Kidney (tissue), 14 donors: ENCODE measurements around the gene DSN1. TPM values are rescaled to one million over a fixed set of nuclear protein-coding genes. Genes with fewer than 3 reads are reported as not detected.
A peak's percentile ranks its signal among the peaks of the same experiment; 100 is the strongest.

Source experiments
- DNase-seq, 5 donors: peaks; one replicate each; pipeline ENCODE4 v3.0.0-alpha.2; 2013 to 2020
- FAIRE-seq: peaks from 2 replicates; lab custom pipeline; 2012; peaks lifted over from hg19 to GRCh38; lab: Jason Lieb, UNC
- H3K27ac ChIP-seq, 2 donors: one replicate each; pipeline ENCODE4 v1.7.0; 2013; ENCODE audit warnings: low read depth in 2 of 2, low read length in 2 of 2, inconsistent platforms in 1 of 2
- H3K27me3 ChIP-seq: one replicate; pipeline ENCODE4 v1.7.1; 2013; ENCODE audit warnings: low read length, inconsistent platforms; ENCODE audit not compliant: control insufficient read depth, insufficient read depth
- H3K36me3 ChIP-seq, 3 donors: one replicate each; pipeline versions ENCODE4 v1.7.0 to v1.7.1; 2013; ENCODE audit warnings: low read length in 3 of 3, control low read depth in 1 of 3, inconsistent platforms in 1 of 3; ENCODE audit not compliant: insufficient read depth in 3 of 3, control insufficient read depth in 2 of 3
- H3K4me1 ChIP-seq, 3 donors: one replicate each; pipeline versions ENCODE4 v1.7.0 to v1.7.1; 2013; ENCODE audit warnings: low read length in 3 of 3, inconsistent platforms in 1 of 3, low read depth in 1 of 3; ENCODE audit not compliant: control insufficient read depth in 2 of 3, insufficient read depth in 2 of 3
- H3K4me3 ChIP-seq, 3 donors: one replicate each; pipeline versions ENCODE4 v1.7.0 to v1.8.1; 2013; ENCODE audit warnings: low read length in 3 of 3, control low read depth in 1 of 3, inconsistent platforms in 1 of 3
- H3K9ac ChIP-seq, 3 donors: one replicate each; pipeline versions ENCODE4 v1.7.0 to v1.7.1; 2013; ENCODE audit warnings: low read length in 3 of 3, control low read depth in 1 of 3, inconsistent platforms in 1 of 3
- H3K9me3 ChIP-seq, 3 donors: one replicate each; pipeline versions ENCODE4 v1.7.0 to v1.7.1; 2013; ENCODE audit warnings: low read length in 3 of 3, control low read depth in 1 of 3, inconsistent platforms in 1 of 3; ENCODE audit not compliant: control insufficient read depth in 2 of 3, insufficient read depth in 1 of 3
- CTCF ChIP-seq: IDR thresholded peaks from 3 replicates; pipeline ENCODE4 v1.5.1; 2012; ENCODE audit warnings: mild to moderate bottlenecking, moderate library complexity, borderline replicate concordance; ENCODE audit not compliant: insufficient read depth; ENCODE audit errors: extremely low read depth
- intact Hi-C: fragments of 100-400 bp; cut with DNase I; formaldehyde crosslinking; loops from one replicate; pipeline ENCODE4 v1.11.1; 2022
- polyA plus RNA-seq: library from polyadenylated mRNA; stranded (reverse); fragments of 350-450 nt; fragmentation: Illumina TruSeq; extraction: RNeasy Lipid Tissue Mini Kit (QIAGEN cat#74804); gene quantifications from one replicate; pipeline ENCODE4 v1.2.3, GENCODE V29; 2014; ENCODE audit warnings: low read depth, low replicate concordance; ENCODE audit not compliant: insufficient read depth
- total RNA-seq: library from RNA; stranded (reverse); fragmentation: NEBNext Ultra II Directional; extraction: Animal tissue kit (Norgen Biotek cat#: 25700); gene quantifications from one replicate; pipeline ENCODE4 v1.2.1, GENCODE V29; 2021
- donor health status: control.
- donor health status: control.
- donor health status: control.
- donor health status: control.
- donor health status: control.
- donor health status: DM: yes; HTN: yes; CAD: no.
- donor health status: Normal renal cell carcinoma (clear cell type).

Gene DSN1
- total and polyA plus RNA-seq, 2 donors from 2014 or later, result 6.0 to 8.3 TPM

GRCh38 chr20:36775826-36776225 lies 2.3 kb upstream of the DSN1 start:
- DNase-seq (peak in 1 of 5 donors; percentile 4), FAIRE-seq (no peak)
- H3K4me3 ChIP-seq, result no peak overlapping the region
- H3K9me3 ChIP-seq, result no peaks in the 10 kb centered on the region
- no peak overlapping the region for H3K27ac ChIP-seq
- H3K27me3 ChIP-seq, result no peaks in the 10 kb centered on the region
- no peak for TF ChIP-seq CTCF
- no peak overlapping the region for H3K9ac ChIP-seq
- H3K36me3 ChIP-seq, result no peaks in the 10 kb centered on the region
- H3K4me1 ChIP-seq, result peaks cover 0 to 4% (median 3%) of the 10 kb centered on the region in 3 donors
- intact Hi-C loops, result no loop called here

GRCh38 chr20:36775196-36775595 lies 1.6 kb upstream of the DSN1 start:
- Histone ChIP-seq H3K9ac (no peak overlapping the region), H3K9me3 (no peaks in the 10 kb centered on the region), H3K27me3 (no peaks in the 10 kb centered on the region), H3K4me1 (peaks cover 0 to 4% (median 3%) of the 10 kb centered on the region in 3 donors), H3K27ac (no peak overlapping the region), H3K4me3 (no peak overlapping the region), H3K36me3 (no peaks in the 10 kb centered on the region)
- intact Hi-C loops, result no loop called here
- FAIRE-seq (no peak), DNase-seq (peak in 1 of 5 donors; percentile 17)
- TF ChIP-seq CTCF, result no peak

GRCh38 chr20:36773107-36773596 lies 411 bp downstream of the DSN1 start:
- TF ChIP-seq CTCF, result no peak
- FAIRE-seq (no peak), DNase-seq (peak in 2 of 5 donors; percentile 16 to 26)

DNA sequence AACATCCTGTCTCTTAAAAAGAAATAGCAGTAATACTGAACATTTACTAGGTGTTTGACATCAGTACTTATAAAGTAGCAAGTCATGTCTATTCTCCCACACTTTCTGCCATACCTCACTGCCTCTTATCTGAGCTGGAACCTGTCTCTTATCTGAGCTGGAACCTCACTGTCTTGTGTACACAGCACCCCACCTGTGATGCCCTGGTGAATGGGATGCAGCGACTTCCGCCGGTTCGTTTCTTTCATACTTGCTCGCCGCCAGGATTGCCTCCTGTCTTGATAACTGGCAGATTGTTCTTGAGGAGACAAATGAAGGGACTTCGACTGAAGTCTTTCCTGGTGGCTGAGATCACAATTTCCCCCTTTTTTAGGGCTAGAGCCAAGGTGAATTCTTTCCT lies 2.9 kb downstream of the DSN1 start:
- intact Hi-C loops, result no loop called here
- no peak overlapping the region for H3K9ac ChIP-seq
- no peaks in the 10 kb centered on the region for H3K27me3 ChIP-seq
- H3K27ac ChIP-seq, result no peak overlapping the region
- peaks cover 0 to 4% (median 3%) of the 10 kb centered on the region in 3 donors for H3K4me1 ChIP-seq
- DNase-seq, result no peak
- H3K36me3 ChIP-seq, result no peaks in the 10 kb centered on the region
- H3K4me3 ChIP-seq, result no peak overlapping the region
- H3K9me3 ChIP-seq, result no peaks in the 10 kb centered on the region
- no peak for TF ChIP-seq CTCF
- FAIRE-seq, result no peak

More at GRCh38 chr20:36773107-36773596, 411 bp downstream of the DSN1 start:
- H3K27ac ChIP-seq, result peak overlapping the region in 1 of 2 donors; percentile 48
- no peaks in the 10 kb centered on the region for H3K9me3 ChIP-seq
- intact Hi-C loops, result no loop called here
- H3K4me1 ChIP-seq, result peaks cover 0 to 4% (median 3%) of the 10 kb centered on the region in 3 donors
- H3K27me3 ChIP-seq, result no peaks in the 10 kb centered on the region
- H3K9ac ChIP-seq, result peak overlapping the region; percentile 50 to 99 (median 96)
- peak overlapping the region; percentile 93 to 96 (median 94) for H3K4me3 ChIP-seq
- H3K36me3 ChIP-seq, result no peaks in the 10 kb centered on the region
